Bone marrow (tissue), 2 donors: ENCODE measurements around the gene CDH12.
"Not testable (repeated sequence)": the region's sequence is repeated elsewhere in the genome, so short reads cannot be mapped to it uniquely, and the experiment has no call there.

Experiments
- DNase-seq, 2 donors: peaks; one replicate each; lab custom pipeline; 2025; lab: John Stamatoyannopoulos, UW

Gene CDH12

DNA sequence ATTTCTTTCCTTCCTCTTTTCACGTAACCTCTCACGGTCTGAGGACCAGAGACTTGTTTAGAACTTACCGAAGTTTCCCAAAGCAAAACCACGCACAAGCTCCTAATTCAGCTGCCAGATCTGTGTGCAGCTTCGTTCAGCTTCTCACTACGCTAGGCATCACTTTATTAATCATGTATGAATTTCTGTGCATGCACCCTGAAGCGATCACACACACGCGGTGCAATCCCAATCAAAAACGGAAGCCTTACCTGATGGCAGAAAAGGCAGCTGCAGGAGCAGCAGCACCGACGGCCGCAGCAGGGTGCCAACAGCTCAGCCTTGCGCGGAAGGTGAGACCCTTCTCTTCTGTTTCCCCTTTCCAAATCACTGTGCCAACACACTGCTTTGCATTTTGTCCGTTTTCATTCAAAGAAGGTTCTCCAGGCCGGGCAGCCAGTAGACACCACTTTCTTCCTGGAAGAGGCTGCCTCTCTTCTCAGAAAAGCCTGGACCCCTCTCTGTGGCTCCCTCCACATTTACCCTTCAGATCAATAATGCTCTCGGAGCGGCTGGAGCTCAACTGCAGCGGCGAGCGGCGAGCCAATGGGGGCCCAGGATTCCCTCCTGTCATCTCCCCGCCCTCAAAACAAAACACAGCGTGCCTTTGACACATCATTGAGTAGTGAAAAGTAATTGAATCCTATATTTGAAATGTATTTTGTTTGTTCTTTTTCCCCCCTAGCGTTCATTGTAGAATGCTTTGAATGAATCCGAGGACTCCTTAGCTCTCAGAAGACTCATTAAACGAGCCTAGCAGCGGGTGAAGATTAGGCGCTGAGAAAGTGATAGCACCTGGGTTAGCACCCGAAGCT lies at the start of gene CDH12:
CDH12 (minus strand) TSS at position 538 of the 854 bp plus-strand sequence.
- DNase-seq, result no peak

DNA sequence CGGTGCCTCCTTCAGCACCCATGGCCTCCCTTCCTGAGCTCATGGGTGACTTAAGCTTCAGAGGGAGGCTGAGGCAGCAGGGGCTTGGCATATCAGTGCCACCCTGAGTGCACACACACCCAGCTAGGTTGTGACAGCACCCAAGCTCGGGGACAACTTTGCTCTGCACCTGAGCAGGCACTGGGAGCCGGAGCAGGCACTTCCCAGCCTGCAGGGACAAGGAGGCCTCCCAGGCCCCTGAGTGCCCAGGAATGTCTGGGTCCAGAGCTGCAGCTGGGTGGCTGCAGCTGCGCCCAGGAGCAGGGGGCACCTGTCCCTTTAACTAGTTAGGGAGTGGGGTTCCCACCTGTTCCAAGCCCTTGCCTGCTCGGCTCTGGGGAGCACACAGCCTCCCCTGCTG lies 48.7 kb upstream of the CDH12 start:
- DNase-seq, result no peak

DNA sequence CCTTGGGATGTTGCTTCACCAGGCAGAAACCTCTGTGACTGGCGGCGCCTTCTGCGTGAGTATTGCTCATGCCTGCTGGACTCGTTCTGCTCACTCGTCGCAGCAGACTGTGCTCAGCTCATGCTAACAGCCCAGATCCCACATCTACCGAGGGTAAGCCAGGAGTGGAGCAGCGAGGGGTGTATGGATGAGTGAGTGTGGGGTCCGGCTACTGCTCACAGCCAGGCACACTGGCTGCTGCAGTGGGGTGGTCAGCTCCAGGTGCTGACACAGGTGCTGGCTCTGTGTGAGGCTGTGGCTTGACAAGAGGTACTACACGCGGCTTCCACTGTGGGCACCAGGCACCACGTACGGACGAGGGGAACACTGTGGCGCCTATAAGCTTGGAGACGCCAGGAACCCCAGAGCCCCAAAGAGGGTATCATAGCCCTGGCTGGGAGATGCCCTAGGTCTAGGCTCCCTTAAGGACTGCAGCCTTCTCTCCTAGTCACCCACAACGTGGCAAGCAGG lies 47.7 kb upstream of the CDH12 start:
- DNase-seq, result no peak

GRCh38 chr5:22899341-22899740 lies 46.2 kb upstream of the CDH12 start:
- no peak for DNase-seq

GRCh38 chr5:22896152-22896551 lies 43.0 kb upstream of the CDH12 start:
- DNase-seq, result no peak

GRCh38 chr5:22892441-22892840 lies 39.3 kb upstream of the CDH12 start:
- DNase-seq, result no peak

- no peak for DNase-seq
Measured at GRCh38 chr5:22889720-22890119, 36.6 kb upstream of the CDH12 start.

DNA sequence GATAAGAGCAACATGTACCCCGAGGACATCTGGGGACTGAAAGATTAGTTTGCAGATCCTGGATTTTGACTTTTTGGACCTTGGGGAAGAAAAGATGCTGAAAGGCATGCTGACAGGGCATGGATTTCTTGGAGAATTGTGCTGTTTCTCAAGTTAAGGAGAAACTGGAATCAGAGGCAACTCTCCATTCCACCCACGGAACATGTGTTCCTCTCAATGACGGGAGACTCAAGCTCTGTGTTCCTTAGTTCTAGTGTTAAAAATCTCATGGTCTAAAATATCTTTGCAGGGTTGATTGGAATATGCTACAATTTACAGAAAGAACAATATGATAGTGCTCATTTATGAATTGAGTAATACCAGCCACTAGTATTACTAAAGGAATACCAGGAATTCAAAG lies 34.4 kb upstream of the CDH12 start:
- DNase-seq, result no peak

DNA sequence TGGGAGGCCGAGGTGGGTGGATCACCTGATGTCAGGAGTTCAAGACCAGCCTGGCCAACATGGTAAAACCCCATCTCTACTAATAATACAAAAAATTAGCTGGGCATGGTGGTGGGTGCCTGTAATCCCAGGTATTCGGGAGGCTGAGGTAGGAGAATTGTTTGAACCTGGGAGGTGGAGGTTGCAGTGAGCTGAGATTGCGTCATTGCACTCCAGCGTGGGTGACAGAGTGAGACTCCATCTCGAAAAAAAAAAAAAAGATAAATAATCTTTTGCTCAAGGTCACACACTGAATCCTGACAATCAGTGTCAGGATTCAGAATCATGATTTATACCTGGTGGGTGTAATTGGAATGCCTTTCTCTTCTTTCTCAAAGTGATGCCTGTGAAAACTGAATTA lies 5.8 kb upstream of the CDH12 start:
- DNase-seq, result not testable (repeated sequence)

GRCh38 chr5:22855824-22856223 lies 2.7 kb upstream of the CDH12 start:
- no peak for DNase-seq

DNA sequence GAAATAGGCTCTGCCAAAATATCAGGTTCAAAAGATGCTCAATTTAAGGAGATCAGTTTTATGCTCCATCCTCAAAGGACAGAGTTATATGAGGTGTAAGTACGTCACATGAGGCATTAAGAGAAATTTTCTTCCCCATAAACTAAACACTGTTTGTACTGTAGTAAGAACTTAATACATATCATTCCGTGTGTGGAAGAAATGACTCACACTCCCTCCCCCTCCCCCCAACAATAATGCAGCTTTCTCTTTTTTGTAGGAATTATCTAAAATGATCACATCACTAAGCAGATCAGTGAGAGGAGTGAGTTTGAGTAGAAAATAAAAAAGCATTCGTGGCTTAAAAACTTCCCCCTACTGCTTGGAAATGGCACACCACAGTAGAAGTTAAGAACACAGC lies 2.2 kb downstream of the CDH12 start:
- no peak for DNase-seq

DNA sequence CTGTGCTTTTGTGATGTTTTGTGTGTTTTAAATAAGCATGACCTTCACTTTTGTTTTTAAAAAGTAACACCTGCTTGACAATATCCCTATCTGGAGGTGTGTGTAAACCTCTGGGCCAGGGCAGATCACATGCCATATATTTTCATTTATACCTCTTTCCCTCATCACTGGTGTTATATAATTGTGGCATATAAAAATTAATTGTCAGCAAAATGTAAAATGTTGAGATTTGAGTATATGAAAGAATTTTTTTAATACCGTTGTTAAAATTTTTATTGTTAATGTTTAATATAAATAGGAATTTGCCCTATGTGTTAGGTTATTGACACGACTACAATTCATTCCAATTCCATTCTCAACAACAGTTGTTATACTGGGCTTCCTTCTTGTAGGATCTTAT lies 6.5 kb downstream of the CDH12 start:
- no peak for DNase-seq

- no peak for DNase-seq
Measured at GRCh38 chr5:22844636-22845035, 8.5 kb downstream of the CDH12 start.

DNA sequence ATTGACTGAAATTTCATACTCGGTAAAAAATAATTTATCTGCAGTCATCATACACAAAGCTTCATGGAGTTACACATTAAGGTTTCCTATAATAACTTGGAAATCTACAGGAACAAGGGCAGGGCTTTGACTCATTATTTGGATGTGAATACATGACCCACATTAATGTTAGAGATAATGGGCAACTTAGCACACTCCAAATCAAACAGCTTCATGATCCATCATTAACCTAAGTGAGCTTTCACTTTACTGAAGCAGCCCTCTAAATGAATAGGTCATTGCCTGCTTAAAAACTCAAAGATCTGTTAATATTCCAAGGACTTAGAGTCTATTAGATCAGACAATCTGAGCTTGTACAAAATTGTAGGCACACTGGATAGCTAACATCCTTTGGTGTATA lies 9.0 kb downstream of the CDH12 start:
- no peak for DNase-seq

DNA sequence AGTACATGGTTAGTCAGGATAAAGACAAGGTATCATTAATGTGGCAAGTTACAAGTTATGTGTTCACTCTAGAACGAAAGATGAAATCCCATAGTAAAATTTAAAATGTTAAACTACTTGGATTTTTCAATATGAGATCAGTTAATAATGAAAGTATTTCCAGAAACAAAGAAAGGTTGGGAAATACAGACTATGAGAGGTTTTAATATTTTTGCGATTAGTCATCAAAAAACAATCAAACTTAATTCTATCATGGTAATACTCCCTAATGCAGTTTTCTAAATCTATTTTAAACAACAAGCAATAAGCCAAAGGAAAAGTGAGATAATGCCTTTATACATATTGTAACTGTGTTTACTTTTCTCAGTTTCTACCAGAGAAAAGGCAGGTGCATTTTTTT lies 10.6 kb downstream of the CDH12 start:
- DNase-seq, result no peak

GRCh38 chr5:22837803-22838202 lies 15.3 kb downstream of the CDH12 start:
- DNase-seq, result no peak

GRCh38 chr5:22835686-22836085 lies 17.5 kb downstream of the CDH12 start:
- DNase-seq, result no peak

- DNase-seq, result no peak
Measured at GRCh38 chr5:22793463-22793862, 59.7 kb downstream of the CDH12 start.

DNA sequence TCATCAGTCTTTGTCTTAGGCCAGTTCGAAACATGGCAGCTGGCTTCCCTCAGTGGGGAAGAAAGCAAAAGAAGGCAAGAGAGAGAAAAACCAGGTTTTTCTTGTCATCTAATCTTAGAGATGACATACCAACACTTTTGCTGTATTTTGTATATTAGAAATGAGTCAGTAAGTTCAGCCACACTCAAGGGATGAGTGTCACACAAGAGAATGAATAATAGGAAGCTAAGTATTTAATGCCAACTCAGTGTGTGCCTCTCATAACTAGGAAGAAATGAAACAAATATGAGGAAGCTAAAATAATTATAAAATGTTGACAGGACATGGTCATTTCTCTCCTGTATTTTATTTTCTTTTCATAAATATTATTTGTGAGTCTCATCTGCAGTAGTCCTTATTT lies 65.3 kb downstream of the CDH12 start:
- no peak for DNase-seq

- DNase-seq, result no peak
Measured at GRCh38 chr5:22787398-22787797, 65.7 kb downstream of the CDH12 start.

GRCh38 chr5:22780756-22781155 lies 72.4 kb downstream of the CDH12 start:
- no peak for DNase-seq

GRCh38 chr5:22779499-22779898 lies 73.6 kb downstream of the CDH12 start:
- DNase-seq, result no peak

DNA sequence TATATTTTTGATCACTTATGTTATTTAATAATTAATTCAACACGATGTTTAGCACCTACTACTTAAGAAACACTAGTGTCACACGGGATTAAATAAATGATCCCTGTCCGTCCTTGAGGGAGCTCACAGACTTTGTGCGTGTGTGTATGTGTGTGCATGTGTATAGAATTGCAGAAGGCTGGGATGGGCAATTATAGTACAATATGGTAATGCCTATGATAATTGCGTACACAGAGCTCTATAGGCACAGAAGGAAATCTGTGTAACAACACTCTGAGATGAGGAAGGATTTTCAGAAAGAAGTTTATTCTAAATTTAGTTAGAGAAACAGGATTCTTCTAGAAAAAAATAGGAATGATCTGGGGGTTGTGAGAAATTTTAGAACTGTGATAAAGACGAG lies 76.9 kb downstream of the CDH12 start:
- DNase-seq, result no peak

DNA sequence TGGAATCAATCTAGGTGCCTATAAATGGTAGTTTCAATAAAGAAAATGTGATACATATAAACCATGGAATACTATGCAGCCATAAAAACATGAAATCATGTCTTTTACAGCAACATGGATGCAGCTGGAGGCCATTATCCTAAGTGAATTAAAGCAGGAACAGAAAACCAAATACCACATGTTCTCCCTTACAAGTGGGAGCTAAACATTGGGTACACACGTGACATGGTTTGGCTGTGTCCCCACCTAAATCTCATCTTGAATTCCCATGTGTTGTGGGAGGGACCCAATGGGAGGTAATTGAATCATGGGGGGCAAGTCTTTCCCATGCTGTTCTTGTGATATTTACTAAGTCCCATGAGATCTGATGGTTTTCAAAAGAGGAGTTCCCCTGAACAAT lies 78.9 kb downstream of the CDH12 start:
- not testable (repeated sequence) for DNase-seq
